Right atrium auricular region (tissue), 2 donors: ENCODE measurements around the gene BIRC2. TPM values are rescaled to one million over a fixed set of nuclear protein-coding genes. Genes with fewer than 3 reads are reported as not detected.
A peak's percentile ranks its signal among the peaks of the same experiment; 100 is the strongest.
"Not testable (repeated sequence)": the region's sequence is repeated elsewhere in the genome, so short reads cannot be mapped to it uniquely, and the experiment has no call there.

Source experiments
- DNase-seq: peaks from one replicate; pipeline ENCODE4 v3.0.0-alpha.2; 2019; ENCODE audit warnings: low spot score
- H3K27ac ChIP-seq, 2 donors: fragments of 200-600 bp; sonication (generic); 1 replicate in 1 of 2; 2 replicates in 1 of 2; pipeline ENCODE4 v1.5.1; 2016 to 2019
- H3K27me3 ChIP-seq, 2 donors: fragments of 200-600 bp; sonication (generic); one replicate each; pipeline versions ENCODE4 v1.5.1 to v1.6.0; 2017 to 2019
- H3K36me3 ChIP-seq: fragments of 200-600 bp; sonication (generic); one replicate; pipeline ENCODE4 v1.5.1; 2016
- H3K4me1 ChIP-seq, 2 donors: fragments of 200-600 bp; sonication (generic); one replicate each; pipeline versions ENCODE4 v1.5.1 to v1.6.0; 2017 to 2019
- H3K4me3 ChIP-seq, 2 donors: fragments of 200-600 bp; sonication (generic); 1 replicate in 1 of 2; 2 replicates in 1 of 2; pipeline ENCODE4 v1.5.1; 2017 to 2019; ENCODE audit warnings: mild to moderate bottlenecking in 1 of 2, moderate library complexity in 1 of 2
- H3K9me3 ChIP-seq, 2 donors: fragments of 200-600 bp; sonication (generic); one replicate each; pipeline ENCODE4 v1.5.1; 2019
- total RNA-seq, 2 donors: library from RNA; depleted of rRNA; stranded (reverse); fragments of >200 nt; gene quantifications; one replicate each; pipeline ENCODE4 v1.1.0, GENCODE V29; 2016
- TF ChIP-seq, protein P1 (sequence below), 2 donors: fragments of 200-600 bp; sonication (generic); IDR thresholded peaks; one replicate each; pipeline ENCODE4 v1.5.1; 2019; ENCODE audit warnings: antibody characterized with exemption in 2 of 2

Gene BIRC2
- total RNA-seq, 2 donors from 2014 or later, result 31.5 to 36.8 TPM

DNA sequence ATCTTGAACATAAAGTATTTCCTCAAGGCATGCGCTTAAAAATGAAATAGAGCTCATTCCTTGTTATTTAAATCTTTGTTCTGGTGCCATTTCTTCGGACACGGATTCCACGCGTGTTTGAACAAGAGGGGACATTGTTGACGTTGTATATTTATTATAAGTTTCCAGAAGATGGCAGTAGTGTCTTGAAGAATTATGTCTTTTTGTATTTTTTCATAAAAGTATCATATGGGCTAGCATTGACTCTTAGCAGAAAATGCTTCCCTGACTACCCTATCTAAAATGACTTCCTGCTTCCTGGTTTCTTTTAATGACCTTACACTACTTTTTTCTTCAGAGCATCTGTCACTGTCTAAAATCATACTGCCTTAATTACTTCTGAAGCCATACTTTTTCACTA is 20.4 kb downstream of the BIRC2 start:
- DNase-seq, result no peak
- Histone ChIP-seq H3K27me3 (no peaks in the 10 kb centered on the region), H3K36me3 (peaks cover 35% of the 10 kb centered on the region), H3K9me3 (no peaks in the 10 kb centered on the region), H3K27ac (no peak overlapping the region), H3K4me1 (no peaks in the 10 kb centered on the region), H3K4me3 (no peak overlapping the region)
- TF ChIP-seq, protein P1, sequence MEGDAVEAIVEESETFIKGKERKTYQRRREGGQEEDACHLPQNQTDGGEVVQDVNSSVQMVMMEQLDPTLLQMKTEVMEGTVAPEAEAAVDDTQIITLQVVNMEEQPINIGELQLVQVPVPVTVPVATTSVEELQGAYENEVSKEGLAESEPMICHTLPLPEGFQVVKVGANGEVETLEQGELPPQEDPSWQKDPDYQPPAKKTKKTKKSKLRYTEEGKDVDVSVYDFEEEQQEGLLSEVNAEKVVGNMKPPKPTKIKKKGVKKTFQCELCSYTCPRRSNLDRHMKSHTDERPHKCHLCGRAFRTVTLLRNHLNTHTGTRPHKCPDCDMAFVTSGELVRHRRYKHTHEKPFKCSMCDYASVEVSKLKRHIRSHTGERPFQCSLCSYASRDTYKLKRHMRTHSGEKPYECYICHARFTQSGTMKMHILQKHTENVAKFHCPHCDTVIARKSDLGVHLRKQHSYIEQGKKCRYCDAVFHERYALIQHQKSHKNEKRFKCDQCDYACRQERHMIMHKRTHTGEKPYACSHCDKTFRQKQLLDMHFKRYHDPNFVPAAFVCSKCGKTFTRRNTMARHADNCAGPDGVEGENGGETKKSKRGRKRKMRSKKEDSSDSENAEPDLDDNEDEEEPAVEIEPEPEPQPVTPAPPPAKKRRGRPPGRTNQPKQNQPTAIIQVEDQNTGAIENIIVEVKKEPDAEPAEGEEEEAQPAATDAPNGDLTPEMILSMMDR (IDR thresholded peaks at IDR 0.05), result peak in 1 of 2 donors; percentile 39

DNA sequence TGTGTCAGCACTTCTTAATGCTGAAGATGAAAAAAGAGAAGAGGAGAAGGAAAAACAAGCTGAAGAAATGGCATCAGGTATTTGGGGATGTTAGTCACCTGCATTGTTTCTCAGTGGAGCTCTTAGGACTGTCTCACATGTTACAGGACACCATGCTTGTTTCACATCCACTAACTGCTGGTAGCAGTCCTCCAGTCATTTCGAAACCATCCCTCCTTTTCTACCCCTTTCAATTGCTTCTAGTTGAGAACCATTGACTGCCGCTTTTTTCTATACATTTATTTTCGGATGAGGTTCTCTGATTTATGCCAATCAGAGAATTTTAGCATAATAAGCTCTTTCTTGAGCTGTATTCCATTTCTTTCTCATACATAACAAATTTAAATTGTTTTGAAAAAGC is 21.5 kb downstream of the BIRC2 start:
- Histone ChIP-seq H3K4me3 (no peak overlapping the region), H3K27me3 (no peaks in the 10 kb centered on the region), H3K9me3 (no peaks in the 10 kb centered on the region), H3K36me3 (peaks cover 28% of the 10 kb centered on the region), H3K4me1 (no peaks in the 10 kb centered on the region), H3K27ac (no peak overlapping the region)
- TF ChIP-seq, protein P1 (IDR thresholded peaks at IDR 0.05), result no peak
- DNase-seq, result no peak

DNA sequence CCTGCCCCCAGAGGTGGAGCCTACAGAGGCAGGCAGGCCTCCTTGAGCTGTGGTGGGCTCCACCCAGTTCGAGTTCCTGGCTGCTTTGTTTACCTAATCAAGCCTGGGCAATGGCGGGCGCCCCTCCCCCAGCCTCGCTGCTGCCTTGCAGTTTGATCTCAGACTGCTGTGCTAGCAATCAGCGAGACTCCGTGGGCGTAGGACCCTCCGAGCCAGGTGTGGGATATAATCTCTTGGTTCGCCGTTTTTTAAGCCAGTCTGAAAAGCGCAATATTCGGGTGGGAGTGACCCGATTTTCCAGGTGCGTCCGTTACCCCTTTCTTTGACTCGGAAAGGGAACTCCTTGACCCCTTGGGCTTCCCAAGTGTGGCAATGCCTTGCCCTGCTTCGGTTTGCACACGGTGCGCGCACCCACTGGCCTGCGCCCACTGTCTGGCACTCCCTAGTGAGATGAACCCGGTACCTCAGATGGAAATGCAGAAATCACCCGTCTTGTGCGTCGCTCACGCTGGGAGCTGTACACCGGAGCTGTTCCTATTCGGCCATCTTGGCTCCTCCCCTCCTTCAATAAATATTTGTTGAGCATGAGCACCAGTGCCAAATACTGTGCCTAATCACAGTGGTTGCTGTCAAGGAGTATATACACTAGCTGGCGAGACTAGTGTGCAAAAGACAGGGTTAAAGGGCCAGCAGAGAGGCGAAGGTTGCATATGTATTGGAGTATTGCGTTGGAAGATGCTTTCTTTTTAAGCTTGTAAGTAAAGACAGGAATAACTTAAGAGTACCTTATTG is 27.8 kb downstream of the BIRC2 start:
- H3K27me3 ChIP-seq, H3K4me3 ChIP-seq, DNase-seq, H3K4me1 ChIP-seq, H3K9me3 ChIP-seq, H3K27ac ChIP-seq: not testable (repeated sequence)
- peaks cover 29% of the 10 kb centered on the region for H3K36me3 ChIP-seq

DNA sequence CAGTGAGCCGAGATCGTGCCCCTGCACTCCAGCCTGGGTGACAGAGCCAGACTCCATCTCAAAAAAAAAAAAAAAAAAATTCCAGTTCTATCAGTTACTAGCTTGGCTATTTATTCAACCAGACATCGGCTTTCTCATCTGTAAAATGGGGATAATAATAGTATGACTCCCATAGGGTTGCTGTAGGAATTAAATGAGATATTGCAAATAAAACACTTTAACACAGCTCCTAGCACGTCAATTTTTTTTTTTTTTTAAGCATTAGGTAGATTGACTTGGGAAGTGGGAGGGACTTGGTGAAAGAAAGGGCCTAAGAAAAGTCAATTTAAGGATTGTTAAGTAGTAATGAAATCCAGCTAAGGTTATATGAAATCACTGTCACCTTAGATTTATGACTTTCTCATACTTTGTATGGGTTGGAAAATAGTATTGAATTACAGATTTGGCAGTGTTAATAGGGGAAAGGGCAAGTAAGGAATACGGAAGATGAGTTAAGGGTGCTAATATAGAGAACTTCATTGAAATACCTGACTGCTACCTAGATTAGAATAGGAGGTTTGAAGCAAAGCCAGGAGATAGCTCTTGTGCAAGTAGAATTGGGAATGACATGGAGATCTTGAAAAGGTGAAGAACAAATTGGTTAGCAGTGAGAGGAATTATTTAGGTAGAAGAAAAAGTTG is 28.8 kb downstream of the BIRC2 start:
- DNase-seq, result no peak
- Histone ChIP-seq H3K4me3 (no peak overlapping the region), H3K27ac (no peak overlapping the region), H3K4me1 (no peaks in the 10 kb centered on the region), H3K9me3 (no peaks in the 10 kb centered on the region), H3K36me3 (peaks cover 39% of the 10 kb centered on the region), H3K27me3 (no peaks in the 10 kb centered on the region)
- TF ChIP-seq, protein P1 (IDR thresholded peaks at IDR 0.05), result no peak

DNA sequence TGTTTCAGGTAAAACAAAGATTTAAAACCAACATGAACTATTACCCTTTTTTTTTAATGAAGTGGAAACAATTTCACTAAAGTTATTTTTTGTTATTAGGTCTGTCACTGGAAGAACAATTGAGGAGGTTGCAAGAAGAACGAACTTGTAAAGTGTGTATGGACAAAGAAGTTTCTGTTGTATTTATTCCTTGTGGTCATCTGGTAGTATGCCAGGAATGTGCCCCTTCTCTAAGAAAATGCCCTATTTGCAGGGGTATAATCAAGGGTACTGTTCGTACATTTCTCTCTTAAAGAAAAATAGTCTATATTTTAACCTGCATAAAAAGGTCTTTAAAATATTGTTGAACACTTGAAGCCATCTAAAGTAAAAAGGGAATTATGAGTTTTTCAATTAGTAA is 30.9 kb downstream of the BIRC2 start:
- H3K4me1 ChIP-seq, result no peaks in the 10 kb centered on the region
- H3K27ac ChIP-seq, result no peak overlapping the region
- DNase-seq, result no peak
- no peaks in the 10 kb centered on the region for H3K27me3 ChIP-seq
- peaks cover 50% of the 10 kb centered on the region for H3K36me3 ChIP-seq
- no peaks in the 10 kb centered on the region for H3K9me3 ChIP-seq
- no peak overlapping the region for H3K4me3 ChIP-seq
- TF ChIP-seq, protein P1 (IDR thresholded peaks at IDR 0.05), result no peak

DNA sequence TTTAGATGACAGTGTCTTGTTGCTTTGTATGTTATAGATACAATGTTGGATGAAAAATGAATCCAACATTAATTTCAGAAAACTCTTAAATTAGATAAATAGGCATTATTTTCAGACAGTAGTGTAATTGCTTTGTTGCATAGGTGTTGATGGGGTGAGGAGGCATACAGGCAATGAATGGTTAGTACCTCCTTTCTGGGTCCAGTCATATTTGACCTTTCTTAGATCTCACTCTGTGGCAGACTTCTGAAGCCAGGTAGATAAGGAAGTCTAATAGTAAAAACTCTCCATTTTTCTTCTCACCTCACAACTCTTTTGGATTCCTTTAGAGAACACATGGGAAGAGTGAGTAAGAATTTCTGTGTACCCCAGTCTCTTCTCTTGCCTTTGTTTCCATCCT is 31.8 kb downstream of the BIRC2 start:
- Histone ChIP-seq H3K27me3 (no peaks in the 10 kb centered on the region), H3K4me1 (peaks cover 0 to 8% of the 10 kb centered on the region in 2 donors), H3K36me3 (peaks cover 50% of the 10 kb centered on the region), H3K4me3 (no peak overlapping the region), H3K27ac (no peak overlapping the region), H3K9me3 (no peaks in the 10 kb centered on the region)
- no peak for DNase-seq
- TF ChIP-seq, protein P1 (IDR thresholded peaks at IDR 0.05), result no peak
